ENCODE measurements around the gene EEF1AKMT3.

The EEF1AKMT3 gene

DNA sequence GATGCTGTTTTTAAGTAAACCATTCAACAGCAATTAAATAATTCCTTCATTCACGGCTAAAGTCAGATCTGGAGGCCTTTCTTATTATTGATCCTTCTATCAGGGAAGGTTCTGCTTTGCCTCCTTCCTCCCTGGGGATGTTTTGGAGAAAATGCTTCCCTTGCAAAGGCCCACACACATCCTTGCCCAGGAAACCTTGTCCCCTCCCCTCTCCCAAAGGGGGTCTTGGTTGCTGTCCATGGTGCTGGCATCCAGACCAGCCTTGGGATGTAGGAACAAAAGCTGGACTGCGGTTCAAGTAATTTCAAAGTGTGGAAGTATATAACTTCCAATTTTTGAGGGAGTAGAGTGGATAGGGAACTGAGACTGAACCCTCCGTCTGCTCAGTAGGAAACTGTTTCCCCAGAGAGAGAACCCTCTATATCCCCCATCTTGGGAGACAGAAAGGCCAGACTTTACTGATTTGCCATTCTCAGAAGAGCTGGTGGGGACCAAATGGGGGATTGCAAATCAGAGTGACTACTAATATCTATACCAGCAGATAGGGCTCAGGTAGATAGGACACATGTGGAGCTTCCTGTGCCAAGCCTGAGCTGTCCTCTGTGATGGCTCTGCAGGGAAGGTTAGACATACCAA is 11.9 kb upstream of the EEF1AKMT3 start:
- peaks cover 18% of the 10 kb centered on the region for H3K36me3 ChIP-seq (replicated peaks)
- no peak overlapping the region for H3K4me3 ChIP-seq
- H3K4me1 ChIP-seq: peaks cover 10% of the 10 kb centered on the region
- peaks cover 13% of the 10 kb centered on the region for H3K27me3 ChIP-seq (ENCODE audit: low read depth)
- peak in 1 of 2 experiments; percentile 44 for DNase-seq (ENCODE audit: low spot score in 2 of 2)
- H3K9me3 ChIP-seq: no peaks in the 10 kb centered on the region
- in situ Hi-C loops (cut with MboI; ENCODE audit: low sequenced_read_pairs): no loop called here

DNA sequence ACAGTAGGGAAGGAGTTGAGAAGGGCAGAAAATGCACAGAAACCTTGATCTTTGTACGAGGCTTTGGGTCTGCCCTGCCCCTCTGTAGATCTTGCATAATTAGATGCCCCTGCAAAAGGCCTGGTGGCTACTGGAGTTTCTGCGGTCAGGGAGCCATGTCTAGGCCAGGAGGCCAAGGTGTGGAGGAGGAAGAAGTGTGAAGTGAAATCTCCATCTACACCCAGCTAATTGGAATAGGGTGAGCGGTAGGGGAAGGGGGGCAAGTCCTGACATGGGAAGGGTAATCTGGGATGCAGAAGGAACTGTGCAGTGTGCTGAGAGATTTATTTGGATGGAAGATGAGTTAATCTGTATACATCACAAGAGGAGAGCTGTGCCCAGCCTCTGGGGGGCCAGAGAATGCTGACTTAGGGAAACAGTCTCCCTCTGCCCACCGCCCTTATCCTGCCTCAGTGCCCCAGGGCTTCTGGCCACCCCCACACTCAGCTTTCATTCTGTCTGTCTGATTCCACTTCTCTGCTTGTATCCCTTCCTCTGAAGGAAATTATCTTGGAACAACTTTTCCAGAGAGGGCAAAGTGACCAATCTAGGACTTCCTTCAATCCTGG is 10.9 kb upstream of the EEF1AKMT3 start:
- Histone ChIP-seq H3K36me3 (replicated peaks) (peaks cover 18% of the 10 kb centered on the region), H3K27me3 (ENCODE audit: low read depth) (peaks cover 24% of the 10 kb centered on the region)

GRCh38 chr12:57762463-57762862 is 10.0 kb upstream of the EEF1AKMT3 start:
- no peak for DNase-seq (ENCODE audit: low spot score in 2 of 2)
- Histone ChIP-seq H3K4me3 (no peak overlapping the region), H3K36me3 (replicated peaks) (peaks cover 15% of the 10 kb centered on the region), H3K27me3 (ENCODE audit: low read depth) (peaks cover 24% of the 10 kb centered on the region), H3K4me1 (peaks cover 14% of the 10 kb centered on the region), H3K9me3 (no peaks in the 10 kb centered on the region)
- in situ Hi-C loops (cut with MboI; ENCODE audit: low sequenced_read_pairs): no loop called here

More for the DNA sequence above, 10.9 kb upstream of the EEF1AKMT3 start:
- H3K4me1 ChIP-seq: peaks cover 10% of the 10 kb centered on the region
- no peak overlapping the region for H3K4me3 ChIP-seq
- no peak for DNase-seq (ENCODE audit: low spot score in 2 of 2)
- no peaks in the 10 kb centered on the region for H3K9me3 ChIP-seq
- in situ Hi-C loops (cut with MboI; ENCODE audit: low sequenced_read_pairs): no loop called here

- H3K4me1 ChIP-seq: peaks cover 17% of the 10 kb centered on the region
- peaks cover 24% of the 10 kb centered on the region for H3K27me3 ChIP-seq (ENCODE audit: low read depth)
- in situ Hi-C loops (cut with MboI; ENCODE audit: low sequenced_read_pairs): no loop called here
- H3K36me3 ChIP-seq (replicated peaks): peaks cover 15% of the 10 kb centered on the region
- DNase-seq (ENCODE audit: low spot score in 2 of 2): no peak
- H3K4me3 ChIP-seq: no peak overlapping the region
- no peaks in the 10 kb centered on the region for H3K9me3 ChIP-seq
Observed at GRCh38 chr12:57763881-57764661, 8.3 kb upstream of the EEF1AKMT3 start.

DNA sequence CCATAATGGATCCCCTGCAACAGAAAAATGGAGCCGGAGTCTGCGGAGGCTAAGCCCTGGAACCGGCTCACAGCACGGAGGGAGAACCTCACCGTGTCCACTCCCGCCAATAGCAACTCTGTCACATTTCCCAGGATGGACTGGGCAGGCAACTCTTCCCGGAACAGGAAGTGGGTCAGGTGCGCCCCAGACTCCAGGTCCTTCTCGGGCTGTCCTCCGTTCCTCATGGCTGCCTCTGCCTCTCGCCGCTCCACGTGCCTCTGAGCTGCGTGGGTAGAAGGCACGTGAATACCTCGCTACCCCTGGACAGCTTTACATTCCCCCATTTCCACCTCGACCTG is 7.8 kb upstream of the EEF1AKMT3 start:
- no peak overlapping the region for H3K4me3 ChIP-seq
- peaks cover 24% of the 10 kb centered on the region for H3K27me3 ChIP-seq (ENCODE audit: low read depth)
- peaks cover 17% of the 10 kb centered on the region for H3K4me1 ChIP-seq
- no peak for DNase-seq (ENCODE audit: low spot score in 2 of 2)
- no peaks in the 10 kb centered on the region for H3K9me3 ChIP-seq
- H3K36me3 ChIP-seq (replicated peaks): peaks cover 20% of the 10 kb centered on the region
- in situ Hi-C loops (cut with MboI; ENCODE audit: low sequenced_read_pairs): no loop called here

DNA sequence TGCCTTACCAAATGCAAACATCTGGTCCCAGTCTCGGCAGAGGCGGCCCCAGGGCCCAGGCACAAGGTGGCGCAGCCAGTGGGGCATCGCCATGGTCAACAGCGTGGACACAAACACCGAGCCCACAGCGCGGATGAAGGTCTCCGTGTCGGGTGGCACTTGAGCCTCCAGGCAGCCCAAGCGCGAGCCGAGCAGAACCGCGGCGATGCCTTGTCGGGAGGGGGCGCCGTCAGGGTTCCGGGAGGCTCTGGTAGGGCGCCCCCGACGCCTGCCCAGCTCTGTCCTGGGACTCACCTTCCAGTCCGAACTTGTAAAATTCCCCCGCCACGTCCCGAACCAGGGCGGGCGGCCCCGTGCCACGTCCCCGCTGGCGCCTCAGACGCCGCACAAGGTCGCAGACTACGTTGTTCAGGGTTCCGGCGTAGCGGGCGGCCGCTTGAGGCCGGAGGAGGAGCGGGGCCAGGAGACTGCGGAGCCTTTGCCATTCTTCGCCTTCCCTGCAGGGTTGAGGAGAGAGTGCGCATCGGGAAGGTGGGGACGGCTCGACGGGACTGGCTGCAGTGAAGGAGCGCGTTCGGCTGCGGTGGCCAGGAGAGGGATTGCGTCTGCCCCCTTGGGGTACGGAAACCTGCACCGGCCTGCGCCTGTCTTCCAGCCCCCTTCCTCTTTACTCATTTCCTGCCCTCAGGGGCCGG is 7.3 kb upstream of the EEF1AKMT3 start:
- Histone ChIP-seq H3K36me3 (replicated peaks) (peaks cover 21% of the 10 kb centered on the region), H3K9me3 (no peaks in the 10 kb centered on the region), H3K4me3 (peak overlapping the region; percentile 22), H3K4me1 (peaks cover 17% of the 10 kb centered on the region), H3K27me3 (ENCODE audit: low read depth) (peaks cover 24% of the 10 kb centered on the region)
- in situ Hi-C loops (cut with MboI; ENCODE audit: low sequenced_read_pairs): no loop called here
- peak in 1 of 2 experiments; percentile 71 for DNase-seq (ENCODE audit: low spot score in 2 of 2)

- peaks cover 28% of the 10 kb centered on the region for H3K36me3 ChIP-seq (replicated peaks)
- H3K4me3 ChIP-seq: peak overlapping the region; percentile 22; the same call in 1 of the 2 replicates
- no peaks in the 10 kb centered on the region for H3K9me3 ChIP-seq
- in situ Hi-C loops (cut with MboI; ENCODE audit: low sequenced_read_pairs): no loop called here
- DNase-seq (ENCODE audit: low spot score in 2 of 2): no peak
- H3K27me3 ChIP-seq (ENCODE audit: low read depth): peaks cover 24% of the 10 kb centered on the region
- peaks cover 19% of the 10 kb centered on the region for H3K4me1 ChIP-seq
Observed at GRCh38 chr12:57765698-57766463, 6.5 kb upstream of the EEF1AKMT3 start.

- H3K27me3 ChIP-seq (ENCODE audit: low read depth): peaks cover 24% of the 10 kb centered on the region
- in situ Hi-C loops (cut with MboI; ENCODE audit: low sequenced_read_pairs): no loop called here
- peaks cover 30% of the 10 kb centered on the region for H3K36me3 ChIP-seq (replicated peaks)
- DNase-seq (ENCODE audit: low spot score in 2 of 2): peak; percentile 88 to 89
- no peaks in the 10 kb centered on the region for H3K9me3 ChIP-seq
- H3K4me3 ChIP-seq: peak within 1 kb of the TSS; percentile 11
- peaks cover 23% of the 10 kb centered on the region for H3K4me1 ChIP-seq
Observed at GRCh38 chr12:57766464-57767304, 5.7 kb upstream of the EEF1AKMT3 start, which contains the start of gene CYP27B1. TSS of gene CYP27B1 (minus strand) at chr12:57767078. CDS start at chr12:57767041, 37 bp downstream.

DNA sequence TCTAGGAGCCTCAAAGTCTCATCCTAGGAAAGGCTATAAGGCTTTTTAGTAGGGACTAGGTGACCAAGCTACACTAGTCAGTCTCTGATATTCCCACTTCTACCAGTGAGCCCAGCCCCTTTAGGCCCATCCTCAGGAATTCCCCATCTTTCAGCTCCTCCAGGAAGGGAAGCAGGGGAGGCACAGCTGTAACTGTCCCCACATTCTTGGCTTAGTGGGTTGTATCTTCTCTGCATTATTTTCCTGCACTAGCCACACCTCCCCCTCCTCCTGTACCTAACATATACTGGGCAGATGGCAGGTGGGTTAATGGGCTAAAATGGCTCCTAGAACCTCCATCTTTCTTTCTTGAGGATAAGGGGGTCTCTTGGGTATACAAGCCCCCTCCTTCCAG is 5.1 kb upstream of the EEF1AKMT3 start:
- Histone ChIP-seq H3K27me3 (ENCODE audit: low read depth) (peaks cover 24% of the 10 kb centered on the region), H3K4me1 (peaks cover 23% of the 10 kb centered on the region), H3K9me3 (no peaks in the 10 kb centered on the region), H3K36me3 (replicated peaks) (peaks cover 30% of the 10 kb centered on the region), H3K4me3 (no peak overlapping the region)
- DNase-seq (ENCODE audit: low spot score in 2 of 2): no peak
- in situ Hi-C loops (cut with MboI; ENCODE audit: low sequenced_read_pairs): no loop called here

- no peak for DNase-seq (ENCODE audit: low spot score in 2 of 2)
- no peak overlapping the region for H3K4me3 ChIP-seq
- H3K4me1 ChIP-seq: peaks cover 23% of the 10 kb centered on the region
- H3K27me3 ChIP-seq (ENCODE audit: low read depth): peaks cover 24% of the 10 kb centered on the region
- peaks cover 30% of the 10 kb centered on the region for H3K36me3 ChIP-seq (replicated peaks)
- in situ Hi-C loops (cut with MboI; ENCODE audit: low sequenced_read_pairs): no loop called here
- H3K9me3 ChIP-seq: no peaks in the 10 kb centered on the region
Observed at GRCh38 chr12:57767876-57768275, 4.5 kb upstream of the EEF1AKMT3 start.

- in situ Hi-C loops (cut with MboI; ENCODE audit: low sequenced_read_pairs): no loop called here
- Histone ChIP-seq H3K9me3 (no peaks in the 10 kb centered on the region), H3K36me3 (replicated peaks) (peaks cover 30% of the 10 kb centered on the region), H3K27me3 (ENCODE audit: low read depth) (peaks cover 19% of the 10 kb centered on the region), H3K4me1 (peaks cover 23% of the 10 kb centered on the region), H3K4me3 (no peak overlapping the region)
- DNase-seq (ENCODE audit: low spot score in 2 of 2): no peak
Observed at GRCh38 chr12:57769594-57769993, 2.8 kb upstream of the EEF1AKMT3 start.

DNA sequence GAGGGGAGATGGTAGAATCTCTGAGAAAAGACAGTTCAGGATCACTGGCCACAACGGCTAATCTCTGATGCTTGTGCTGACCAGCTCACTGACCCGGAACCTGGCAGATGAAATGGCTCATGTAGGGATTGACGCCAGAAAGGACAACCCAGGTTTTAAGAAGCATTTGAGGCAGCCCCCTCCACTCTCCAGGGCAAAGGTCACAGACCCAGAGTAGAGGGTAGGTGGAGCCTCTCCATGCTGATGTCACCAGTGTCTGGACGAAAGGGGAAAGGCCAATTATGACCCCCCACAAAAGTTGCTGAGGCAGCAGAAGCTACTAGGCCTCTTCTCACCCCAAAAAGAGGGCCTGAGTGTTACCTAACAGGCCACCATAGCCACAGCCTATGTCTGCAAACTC is 1.7 kb upstream of the EEF1AKMT3 start:
- peaks cover 30% of the 10 kb centered on the region for H3K36me3 ChIP-seq (replicated peaks)
- peaks cover 21% of the 10 kb centered on the region for H3K4me1 ChIP-seq
- in situ Hi-C loops (cut with MboI; ENCODE audit: low sequenced_read_pairs): no loop called here
- H3K9me3 ChIP-seq: no peaks in the 10 kb centered on the region
- H3K4me3 ChIP-seq: peak overlapping the region; percentile 90; the same call in 1 of the 2 replicates
- DNase-seq (ENCODE audit: low spot score in 2 of 2): no peak
- H3K27me3 ChIP-seq (ENCODE audit: low read depth): peaks cover 8% of the 10 kb centered on the region

Data from HAP-1 (cell line).